Subcutaneous adipose tissue (tissue), 4 donors: Measurements from ENCODE around the gene GSTM4. TPM values are rescaled to one million over a fixed set of nuclear protein-coding genes. Genes with fewer than 3 reads are reported as not detected.

Experiments used
- total RNA-seq, 4 donors: library from RNA; depleted of rRNA; stranded (reverse); fragments of >200 nt; gene quantifications; one replicate each; pipeline ENCODE4 v1.1.0, GENCODE V29; 2016
- TF ChIP-seq, protein P1 (sequence below): fragments of 450-650 bp; IDR thresholded peaks from one replicate; pipeline ENCODE4 v1.5.1; 2016; ENCODE audit warnings: low read depth, mild to moderate bottlenecking, control low read depth, antibody characterized with exemption, moderate library complexity

Gene GSTM4
- total RNA-seq, 4 donors from 2014 or later, result 16.7 to 35.0 (median 20.9) TPM

DNA sequence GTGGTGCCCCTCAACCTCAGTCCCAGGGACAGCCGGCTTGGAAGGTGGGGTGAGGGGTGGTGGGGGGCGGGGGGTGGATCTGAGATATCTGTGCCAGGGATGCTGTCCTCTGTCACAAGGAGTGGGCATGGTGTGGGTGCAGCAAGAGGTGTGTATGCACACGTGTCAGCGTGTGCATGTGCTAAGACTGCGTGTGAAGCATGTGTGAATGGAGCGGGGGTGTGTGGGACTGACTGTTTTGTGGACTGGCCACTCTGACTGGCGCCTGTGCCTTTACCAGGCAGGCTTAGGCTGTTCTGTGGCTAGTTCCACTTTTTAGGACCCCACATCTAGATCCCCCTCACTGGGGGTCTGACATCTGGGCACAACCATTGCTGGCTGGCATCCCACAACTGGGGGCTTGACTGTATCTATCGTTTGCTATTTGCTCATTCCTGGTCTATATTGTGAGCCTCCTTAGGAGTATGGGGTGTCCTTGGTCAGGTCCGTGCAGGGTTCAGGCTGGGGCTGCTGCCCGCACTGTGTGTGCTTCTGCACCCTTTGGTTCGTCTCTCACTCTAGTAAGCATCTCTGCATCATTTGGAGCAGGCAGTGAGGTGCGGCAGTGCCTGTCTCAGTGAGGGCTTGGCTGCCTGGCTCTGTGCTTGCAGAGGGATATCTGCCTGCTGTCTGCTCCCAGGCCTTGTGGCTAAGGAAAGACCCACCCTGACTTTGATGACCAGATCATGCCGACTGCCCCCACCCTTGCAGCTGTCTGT, 34.3 kb upstream of the GSTM4 start:
- TF ChIP-seq, protein P1, sequence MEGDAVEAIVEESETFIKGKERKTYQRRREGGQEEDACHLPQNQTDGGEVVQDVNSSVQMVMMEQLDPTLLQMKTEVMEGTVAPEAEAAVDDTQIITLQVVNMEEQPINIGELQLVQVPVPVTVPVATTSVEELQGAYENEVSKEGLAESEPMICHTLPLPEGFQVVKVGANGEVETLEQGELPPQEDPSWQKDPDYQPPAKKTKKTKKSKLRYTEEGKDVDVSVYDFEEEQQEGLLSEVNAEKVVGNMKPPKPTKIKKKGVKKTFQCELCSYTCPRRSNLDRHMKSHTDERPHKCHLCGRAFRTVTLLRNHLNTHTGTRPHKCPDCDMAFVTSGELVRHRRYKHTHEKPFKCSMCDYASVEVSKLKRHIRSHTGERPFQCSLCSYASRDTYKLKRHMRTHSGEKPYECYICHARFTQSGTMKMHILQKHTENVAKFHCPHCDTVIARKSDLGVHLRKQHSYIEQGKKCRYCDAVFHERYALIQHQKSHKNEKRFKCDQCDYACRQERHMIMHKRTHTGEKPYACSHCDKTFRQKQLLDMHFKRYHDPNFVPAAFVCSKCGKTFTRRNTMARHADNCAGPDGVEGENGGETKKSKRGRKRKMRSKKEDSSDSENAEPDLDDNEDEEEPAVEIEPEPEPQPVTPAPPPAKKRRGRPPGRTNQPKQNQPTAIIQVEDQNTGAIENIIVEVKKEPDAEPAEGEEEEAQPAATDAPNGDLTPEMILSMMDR, result no peak

GRCh38 chr1:109622137-109622892, 33.6 kb upstream of the GSTM4 start:
- TF ChIP-seq, protein P1, result no peak

- TF ChIP-seq, protein P1, result no peak
Measured at GRCh38 chr1:109622895-109623294, 33.0 kb upstream of the GSTM4 start.

- TF ChIP-seq, protein P1, result no peak
Measured at GRCh38 chr1:109623601-109624161, 32.2 kb upstream of the GSTM4 start.

DNA sequence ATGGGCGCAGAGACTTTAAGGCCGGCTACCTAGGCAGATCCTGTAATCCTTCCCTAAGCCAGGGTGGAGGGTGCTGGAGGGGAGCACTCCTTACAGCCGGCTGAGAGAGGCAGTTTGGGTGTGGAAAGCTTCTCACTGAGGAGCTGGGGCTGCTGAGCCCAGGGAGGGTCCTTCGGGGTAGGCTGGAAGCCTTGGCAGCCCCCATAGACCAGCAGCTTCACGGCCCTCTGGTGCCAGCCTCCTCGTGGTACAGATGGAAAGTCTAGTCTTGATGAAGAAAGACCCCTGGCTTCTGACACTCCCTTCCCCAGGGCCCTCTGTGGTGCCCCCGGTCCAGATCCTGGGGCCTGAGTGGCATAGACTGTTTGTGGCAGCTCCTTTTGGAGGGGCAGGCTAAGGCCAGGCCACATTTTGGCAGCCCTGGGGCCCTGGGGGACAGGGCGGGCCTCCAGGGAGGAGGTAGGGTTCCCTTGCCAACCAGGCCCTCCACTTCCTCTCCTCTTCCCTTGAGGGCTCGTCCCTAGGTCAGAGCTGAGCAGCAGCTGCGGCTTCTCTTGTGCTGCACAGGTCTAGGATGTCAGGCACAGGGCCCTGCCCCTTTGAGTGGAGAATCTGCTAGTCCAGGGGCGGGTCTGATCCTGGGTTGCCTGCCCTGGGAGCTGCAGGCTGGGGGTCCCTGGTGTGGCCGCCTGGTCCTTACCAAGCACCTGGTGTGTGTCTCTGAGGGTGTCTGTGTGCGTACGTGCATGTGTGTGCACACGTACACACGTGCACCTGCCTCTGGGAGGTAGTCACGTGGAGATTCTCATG, 31.5 kb upstream of the GSTM4 start:
- TF ChIP-seq, protein P1, result no peak

DNA sequence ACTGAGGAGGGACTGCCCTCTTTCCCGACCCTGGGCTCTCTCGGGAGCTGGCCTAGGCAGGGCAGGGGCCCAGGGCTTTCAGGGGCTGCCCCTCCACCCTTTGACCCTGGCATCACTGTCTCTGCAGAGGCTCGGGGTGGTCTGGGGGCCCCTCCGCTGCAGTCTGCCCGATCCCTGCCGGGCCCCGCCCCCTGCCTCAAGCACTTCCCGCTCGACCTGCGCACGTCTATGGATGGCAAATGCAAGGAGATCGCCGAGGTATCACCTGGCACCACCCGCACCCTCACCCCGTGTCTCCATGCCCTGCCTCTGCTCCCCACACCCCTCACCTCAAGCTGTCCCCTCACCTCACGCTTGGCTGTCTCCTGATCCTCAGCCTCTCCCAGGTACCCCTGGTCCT, 30.7 kb upstream of the GSTM4 start:
- TF ChIP-seq, protein P1, result no peak
